ENCODE measurements around the gene TXK.

TXK gene

GRCh38 chr4:48137846-48138245 is 3.8 kb upstream of the TXK start:
- DNase-seq (ENCODE audit: low spot score) = no peak

GRCh38 chr4:48133669-48134068 is 381 bp downstream of the TXK start:
- DNase-seq (ENCODE audit: low spot score) = no peak

GRCh38 chr4:48131736-48132135 is 2.3 kb downstream of the TXK start:
- DNase-seq (ENCODE audit: low spot score) = no peak

- DNase-seq (ENCODE audit: low spot score) = no peak
These were observed 4.0 kb downstream of the TXK start for GRCh38 chr4:48130100-48130499.

- DNase-seq (ENCODE audit: low spot score) = peak; percentile 17
These were observed 4.6 kb downstream of the TXK start for GRCh38 chr4:48129307-48130014.

- peak; percentile 61 for DNase-seq (ENCODE audit: low spot score)
These were observed 6.2 kb downstream of the TXK start for GRCh38 chr4:48127682-48128404.

- no peak for DNase-seq (ENCODE audit: low spot score)
These were observed 6.8 kb downstream of the TXK start for GRCh38 chr4:48127231-48127630.

- no peak for DNase-seq (ENCODE audit: low spot score)
These were observed 7.4 kb downstream of the TXK start for GRCh38 chr4:48126621-48127020.

- DNase-seq (ENCODE audit: low spot score) = no peak
These were observed 9.2 kb downstream of the TXK start for GRCh38 chr4:48124870-48125269.

- DNase-seq (ENCODE audit: low spot score) = no peak
These were observed 11.3 kb downstream of the TXK start for GRCh38 chr4:48122756-48123155.

GRCh38 chr4:48121180-48121579 is 12.9 kb downstream of the TXK start:
- DNase-seq (ENCODE audit: low spot score) = no peak

GRCh38 chr4:48120132-48120531 is 13.9 kb downstream of the TXK start:
- no peak for DNase-seq (ENCODE audit: low spot score)

- no peak for DNase-seq (ENCODE audit: low spot score)
These were observed 14.4 kb downstream of the TXK start for GRCh38 chr4:48119646-48120045.

GRCh38 chr4:48118081-48118480 is 16.0 kb downstream of the TXK start:
- no peak for DNase-seq (ENCODE audit: low spot score)

GRCh38 chr4:48116582-48116981 is 17.5 kb downstream of the TXK start:
- no peak for DNase-seq (ENCODE audit: low spot score)

- DNase-seq (ENCODE audit: low spot score) = no peak
These were observed 19.6 kb downstream of the TXK start for GRCh38 chr4:48114412-48114811.

- DNase-seq (ENCODE audit: low spot score) = no peak
These were observed 21.9 kb downstream of the TXK start for GRCh38 chr4:48112017-48112667.

GRCh38 chr4:48110452-48110978 is 23.5 kb downstream of the TXK start:
- DNase-seq (ENCODE audit: low spot score) = no peak

- DNase-seq (ENCODE audit: low spot score) = peak; percentile 51
These were observed 24.4 kb downstream of the TXK start for GRCh38 chr4:48109413-48110263.

GRCh38 chr4:48108309-48109073 is 25.6 kb downstream of the TXK start:
- no peak for DNase-seq (ENCODE audit: low spot score)

GRCh38 chr4:48105230-48105629 is 28.8 kb downstream of the TXK start:
- no peak for DNase-seq (ENCODE audit: low spot score)

All from LoVo (cell line).